Skin epidermis (tissue), 12 donors: ENCODE measurements around the gene NFATC1.
"Not testable (repeated sequence)": the region's sequence is repeated elsewhere in the genome, so short reads cannot be mapped to it uniquely, and the experiment has no call there.

Source experiments
- H3K27ac ChIP-seq, 21 experiments: fragments of 200-600 bp; sonication (generic) in 11 of 21; one replicate each; pipeline ENCODE4 v1.5.0; 2020; ENCODE audit warnings: mild to moderate bottlenecking in 3 of 21, inconsistent platforms in 2 of 21, moderate library complexity in 2 of 21
- H3K4me3 ChIP-seq, 7 experiments: fragments of 200-600 bp; sonication (generic) in 2 of 7; one replicate each; pipeline ENCODE4 v1.5.0; 2020; ENCODE audit warnings: inconsistent platforms in 2 of 7, mild to moderate bottlenecking in 2 of 7, moderate library complexity in 1 of 7

Gene NFATC1

DNA sequence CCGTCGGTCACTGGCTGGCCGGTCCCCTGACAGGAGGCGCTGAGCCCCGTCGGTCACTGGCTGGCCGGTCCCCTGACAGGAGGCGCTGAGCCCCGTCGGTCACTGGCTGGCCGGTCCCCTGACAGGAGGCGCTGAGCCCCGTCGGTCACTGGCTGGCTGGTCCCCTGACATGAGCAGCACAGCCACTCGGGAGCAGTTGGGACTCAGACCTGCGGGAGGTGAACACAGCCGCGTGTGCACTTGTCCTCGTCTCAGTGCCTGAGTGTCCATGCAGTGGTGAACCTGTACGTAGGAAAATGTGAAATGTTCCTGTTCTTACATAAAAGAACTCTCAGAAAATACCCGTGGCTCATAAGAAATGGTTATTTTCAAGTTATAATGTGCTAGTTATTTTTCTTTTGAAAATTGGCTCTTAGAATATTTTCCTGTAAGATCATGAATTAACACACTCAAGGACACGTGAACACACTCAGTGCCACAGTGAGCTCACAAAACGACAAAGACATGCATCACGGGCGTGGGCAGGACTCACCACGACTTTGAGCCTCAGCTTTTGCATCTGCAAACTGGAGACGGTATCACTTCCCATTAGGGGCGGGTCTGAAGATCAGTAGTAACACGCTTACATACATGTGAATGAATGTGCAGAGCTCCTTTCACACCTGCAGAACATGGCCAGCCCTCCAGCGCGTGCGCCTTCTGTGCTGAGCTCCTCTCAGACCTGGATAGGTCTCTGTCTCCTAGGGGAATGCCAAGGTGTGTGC lies 21.1 kb upstream of the NFATC1 start:
- Histone ChIP-seq H3K4me3 (no peak overlapping the region), H3K27ac (no peak overlapping the region)

DNA sequence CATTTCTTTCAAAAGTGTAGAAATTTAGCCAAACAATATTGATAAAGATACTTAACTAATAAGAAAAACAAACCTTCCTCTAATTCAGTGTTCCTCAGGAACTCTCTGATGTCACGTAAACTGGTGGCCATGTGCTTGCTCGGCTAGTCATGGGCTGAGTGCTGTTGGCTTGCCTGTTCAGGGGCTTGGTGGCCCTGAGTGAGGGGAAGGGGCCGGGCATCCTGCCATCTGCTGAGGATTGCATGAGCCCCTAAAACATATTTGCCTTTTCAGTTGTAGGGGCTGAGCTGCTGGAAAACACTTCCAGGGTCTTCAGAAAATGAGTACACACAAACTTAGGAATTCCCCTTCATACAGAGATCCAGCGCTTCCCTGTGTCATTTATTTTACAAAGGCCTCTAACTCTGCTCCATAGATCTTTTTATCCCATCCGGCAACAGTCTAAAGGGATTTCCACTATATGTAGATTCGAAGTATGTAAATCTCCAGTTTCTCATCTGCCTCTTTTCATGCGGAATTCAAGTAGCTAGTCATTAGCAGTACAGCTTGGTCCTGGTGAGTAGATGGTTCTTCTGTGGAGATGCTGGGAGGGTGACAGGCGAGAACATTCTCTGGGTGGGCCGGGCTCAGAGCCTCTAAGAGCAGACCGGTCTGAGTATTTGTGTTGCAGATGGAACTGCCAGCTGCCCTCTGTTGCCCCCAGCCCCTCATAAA lies 20.1 kb upstream of the NFATC1 start:
- H3K4me3 ChIP-seq, result no peak overlapping the region
- H3K27ac ChIP-seq, result no peak overlapping the region

DNA sequence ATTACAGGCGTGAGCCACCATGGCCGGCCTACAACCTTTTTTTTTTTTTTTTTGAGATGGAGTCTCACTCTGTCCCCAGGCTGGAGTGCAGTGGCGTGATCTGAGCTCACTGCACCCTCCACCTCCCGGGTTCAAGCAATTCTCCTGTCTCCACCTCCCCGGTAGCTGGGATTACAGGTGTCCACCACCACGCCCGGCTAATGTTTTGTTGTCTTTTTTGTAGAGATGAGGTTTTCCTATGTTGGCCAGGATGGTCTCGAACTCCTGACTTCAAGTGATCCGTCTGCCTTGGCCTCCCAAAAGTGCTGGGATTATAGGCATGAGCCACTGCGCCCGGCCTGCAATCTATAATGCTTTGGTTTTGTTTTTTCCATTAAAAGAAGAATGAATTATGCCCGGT lies 19.1 kb upstream of the NFATC1 start:
- H3K27ac ChIP-seq, H3K4me3 ChIP-seq: not testable (repeated sequence)

DNA sequence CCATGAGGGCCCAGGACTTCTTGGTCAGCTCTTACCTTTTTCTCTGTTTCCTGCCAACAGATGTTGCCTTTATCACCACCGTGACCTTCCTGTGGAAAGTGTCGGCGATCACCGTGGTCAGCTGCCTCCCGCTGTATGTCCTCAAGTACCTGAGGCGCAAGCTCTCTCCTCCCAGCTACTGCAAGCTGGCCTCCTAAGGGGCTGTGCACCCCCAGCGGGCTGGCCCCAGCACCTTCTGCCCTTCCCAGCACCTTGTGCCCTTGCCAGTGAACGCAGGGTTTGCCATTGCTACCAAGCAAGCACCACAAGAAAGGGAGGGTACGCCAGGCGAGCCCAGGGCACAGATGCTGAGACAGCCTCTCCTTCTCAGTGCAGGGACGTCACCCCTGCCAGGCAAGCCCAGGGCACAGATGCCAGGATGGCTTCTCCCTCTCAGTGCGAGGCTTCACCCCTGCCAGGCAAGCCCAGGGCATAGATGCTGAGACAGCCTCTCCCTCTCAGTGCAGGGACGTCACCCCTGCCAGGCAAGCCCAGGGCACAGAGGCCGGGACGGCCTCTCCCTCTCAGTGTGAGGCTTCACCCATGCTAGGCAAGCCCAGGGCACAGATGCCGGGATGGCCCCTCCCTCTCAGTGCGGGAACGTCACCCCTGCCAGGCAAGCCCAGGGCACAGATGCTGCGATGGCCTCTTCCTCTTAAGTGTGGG lies 18.4 kb upstream of the NFATC1 start:
- Histone ChIP-seq H3K27ac (no peak overlapping the region), H3K4me3 (no peak overlapping the region)

DNA sequence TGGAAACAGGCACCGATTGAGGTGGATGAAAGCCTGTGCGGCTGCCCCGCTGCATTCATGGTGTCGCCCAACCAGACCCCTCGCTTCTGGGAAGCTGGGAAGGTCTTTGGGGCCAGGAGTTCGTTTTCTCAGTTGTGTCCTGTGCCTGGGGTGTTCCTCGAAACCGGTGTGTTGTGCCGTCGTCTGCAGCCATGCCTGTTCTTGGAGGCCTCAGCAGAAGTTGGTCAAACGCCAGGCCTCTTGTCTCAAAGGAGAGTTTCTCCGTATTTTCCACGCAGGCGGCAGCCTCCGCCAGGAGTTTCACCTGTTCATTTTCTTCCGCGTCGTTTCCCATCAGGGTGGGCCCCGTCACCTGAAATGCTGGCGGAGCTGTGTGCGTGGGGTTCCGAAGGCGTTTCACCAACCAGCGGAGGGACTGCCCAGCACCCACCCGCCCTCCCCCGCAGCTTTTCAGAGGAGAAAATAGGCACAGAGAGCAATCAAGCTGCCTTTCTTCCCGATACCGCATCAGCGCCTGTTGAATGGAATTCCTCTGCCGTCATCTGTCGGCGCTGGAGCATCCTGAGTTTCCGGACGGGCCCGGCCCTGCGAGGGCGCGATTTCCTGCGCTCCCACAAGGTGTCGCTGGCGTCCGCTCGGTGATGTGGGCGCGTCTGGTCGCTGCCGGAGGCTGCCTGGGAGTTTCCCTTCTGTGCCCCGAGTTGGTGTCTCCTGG lies 17.0 kb upstream of the NFATC1 start:
- Histone ChIP-seq H3K4me3 (no peak overlapping the region), H3K27ac (no peak overlapping the region)

DNA sequence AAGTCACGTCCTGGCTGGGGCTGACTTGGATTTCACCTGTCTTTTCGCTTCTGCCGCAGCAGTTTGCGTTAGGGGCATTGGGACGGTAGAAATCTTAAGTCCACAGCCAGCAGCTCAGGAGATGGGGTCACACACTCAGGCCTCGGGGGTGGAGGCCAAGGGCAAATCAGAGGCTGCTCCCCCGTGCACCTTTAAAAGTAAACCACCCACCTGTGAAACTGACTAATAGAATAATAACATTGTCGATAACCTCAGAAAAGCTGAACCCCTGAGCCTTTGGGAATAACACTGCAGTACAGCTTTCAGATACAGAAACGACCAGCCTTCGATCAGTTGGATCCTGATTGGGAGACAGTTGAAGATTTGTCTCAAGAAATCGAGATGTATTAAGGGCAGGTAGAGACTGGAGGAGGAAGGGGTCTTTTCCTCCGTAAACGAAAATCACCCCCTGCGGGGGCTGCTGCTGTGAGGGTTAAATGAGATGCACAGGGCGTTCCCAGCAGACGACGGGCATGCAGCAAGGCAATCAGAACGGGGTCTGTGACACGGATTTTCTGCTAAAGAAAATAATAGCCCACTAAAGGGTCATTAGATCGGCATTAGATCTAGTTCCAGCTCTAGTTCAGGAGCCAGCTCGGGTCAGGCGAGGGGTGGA lies 16.4 kb upstream of the NFATC1 start:
- no peak overlapping the region for H3K4me3 ChIP-seq
- no peak overlapping the region for H3K27ac ChIP-seq

GRCh38 chr18:79379931-79380815 lies 15.6 kb upstream of the NFATC1 start:
- H3K27ac ChIP-seq, result no peak overlapping the region

DNA sequence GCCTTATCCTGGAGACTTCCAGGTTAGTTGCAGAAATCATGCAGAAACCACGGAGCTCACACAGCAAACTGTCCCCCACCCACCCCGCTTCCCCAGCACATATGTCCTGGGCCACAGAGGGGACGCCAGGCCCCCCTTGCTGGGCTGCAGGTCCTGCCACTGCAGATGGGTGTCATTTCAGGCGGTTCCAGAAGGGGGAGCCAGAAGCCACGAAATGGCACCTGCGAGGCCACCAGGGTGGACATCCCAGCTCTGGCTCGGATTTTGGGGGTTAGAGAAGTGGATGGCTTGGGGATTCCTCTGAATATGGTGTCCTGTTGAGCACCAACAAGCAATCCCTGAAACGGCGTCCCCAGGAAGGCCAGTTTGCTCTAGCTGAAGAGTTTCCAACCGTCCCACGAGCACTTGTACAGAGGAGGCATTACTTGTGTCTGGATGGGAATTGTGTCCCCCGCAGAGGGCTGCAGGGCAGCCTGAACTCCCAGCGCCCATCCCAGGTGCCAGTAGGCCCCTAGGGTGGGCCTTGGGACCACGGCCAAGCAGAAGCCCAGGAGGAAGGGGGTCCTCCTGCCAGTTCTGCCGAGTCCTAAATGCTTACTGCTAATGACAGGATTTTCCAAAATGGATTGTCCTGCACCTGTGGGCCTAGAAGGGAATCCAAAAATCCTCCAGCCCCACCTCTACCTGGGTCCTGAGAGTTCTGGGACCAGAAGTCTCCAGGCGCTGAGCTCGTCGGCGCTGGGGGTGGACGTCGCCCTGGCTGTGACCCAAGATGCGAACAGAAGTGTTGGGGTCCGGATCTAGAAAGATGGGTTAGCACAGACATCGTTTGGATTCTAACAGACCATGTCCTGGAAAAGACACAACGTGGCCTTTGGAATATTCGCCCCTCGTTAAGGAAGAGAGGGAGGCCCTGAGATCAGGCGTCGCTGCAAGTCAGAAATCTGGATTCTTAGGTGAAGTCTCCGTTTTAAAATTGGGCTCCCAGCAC lies 14.6 kb upstream of the NFATC1 start:
- H3K4me3 ChIP-seq, result no peak overlapping the region
- H3K27ac ChIP-seq, result no peak overlapping the region

More at GRCh38 chr18:79379931-79380815, 15.6 kb upstream of the NFATC1 start:
- no peak overlapping the region for H3K4me3 ChIP-seq

DNA sequence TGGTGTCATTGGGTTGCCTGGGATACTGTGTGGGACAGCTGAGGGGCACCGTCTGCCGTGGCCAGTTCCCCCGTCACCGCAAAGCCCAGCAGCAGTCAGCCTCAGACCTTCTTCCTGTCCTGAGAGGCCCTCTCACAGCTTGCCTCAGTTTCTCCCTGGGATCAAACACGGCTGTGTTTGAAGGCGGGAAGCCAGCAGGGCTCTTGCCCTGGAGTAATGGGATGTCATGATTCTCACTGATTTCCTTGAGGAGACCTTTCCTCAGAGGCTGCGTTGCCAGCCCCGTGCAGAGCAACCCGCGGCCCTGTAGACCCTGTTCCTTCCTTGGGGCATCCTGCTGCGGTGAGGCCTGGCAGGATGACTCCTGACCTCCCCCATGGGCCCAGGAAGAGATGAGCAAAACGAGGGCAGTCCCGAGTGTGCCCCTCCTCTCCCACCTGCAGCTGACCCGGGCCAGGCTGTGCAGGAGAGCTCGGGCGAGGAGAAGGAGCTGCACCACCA lies 13.9 kb upstream of the NFATC1 start:
- H3K4me3 ChIP-seq, result no peak overlapping the region
- H3K27ac ChIP-seq, result no peak overlapping the region

DNA sequence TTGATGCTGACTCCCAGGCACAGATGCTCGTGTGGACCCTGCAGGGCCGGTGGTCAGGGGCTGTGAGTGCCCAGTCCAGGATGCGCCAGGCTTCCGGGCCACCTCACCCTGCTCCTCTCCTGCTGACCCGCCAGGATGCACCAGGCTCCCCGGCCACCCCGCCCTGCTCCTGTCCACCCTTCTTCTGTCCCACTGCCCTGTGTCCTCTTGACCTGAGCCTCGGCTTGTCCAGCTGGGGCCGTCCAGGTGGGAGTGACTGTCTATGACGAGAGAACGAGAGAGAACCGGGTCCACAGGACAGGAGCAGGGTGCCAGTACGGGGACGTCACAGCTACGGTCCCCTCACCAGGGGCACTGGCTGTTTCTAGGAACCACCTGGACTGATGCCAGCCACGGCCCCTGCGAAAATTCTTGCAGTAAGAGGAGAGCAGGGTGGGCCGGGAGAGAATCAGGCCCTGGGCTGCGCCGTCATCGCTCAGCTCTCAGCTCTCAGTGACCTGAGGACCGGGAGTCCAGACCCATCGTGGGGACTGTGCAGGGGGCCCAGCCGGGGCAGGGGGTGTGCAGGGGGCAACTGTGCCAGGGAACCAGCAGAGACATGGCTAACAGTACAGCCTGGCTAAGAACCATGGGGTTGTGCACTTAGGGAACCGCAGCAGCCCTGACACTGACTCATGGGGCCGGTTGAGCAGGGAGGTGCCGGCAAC lies 12.9 kb upstream of the NFATC1 start:
- Histone ChIP-seq H3K27ac (no peak overlapping the region), H3K4me3 (no peak overlapping the region)

- no peak overlapping the region for H3K4me3 ChIP-seq
- H3K27ac ChIP-seq, result no peak overlapping the region
These were observed 12.2 kb upstream of the NFATC1 start for GRCh38 chr18:79383388-79384056.

DNA sequence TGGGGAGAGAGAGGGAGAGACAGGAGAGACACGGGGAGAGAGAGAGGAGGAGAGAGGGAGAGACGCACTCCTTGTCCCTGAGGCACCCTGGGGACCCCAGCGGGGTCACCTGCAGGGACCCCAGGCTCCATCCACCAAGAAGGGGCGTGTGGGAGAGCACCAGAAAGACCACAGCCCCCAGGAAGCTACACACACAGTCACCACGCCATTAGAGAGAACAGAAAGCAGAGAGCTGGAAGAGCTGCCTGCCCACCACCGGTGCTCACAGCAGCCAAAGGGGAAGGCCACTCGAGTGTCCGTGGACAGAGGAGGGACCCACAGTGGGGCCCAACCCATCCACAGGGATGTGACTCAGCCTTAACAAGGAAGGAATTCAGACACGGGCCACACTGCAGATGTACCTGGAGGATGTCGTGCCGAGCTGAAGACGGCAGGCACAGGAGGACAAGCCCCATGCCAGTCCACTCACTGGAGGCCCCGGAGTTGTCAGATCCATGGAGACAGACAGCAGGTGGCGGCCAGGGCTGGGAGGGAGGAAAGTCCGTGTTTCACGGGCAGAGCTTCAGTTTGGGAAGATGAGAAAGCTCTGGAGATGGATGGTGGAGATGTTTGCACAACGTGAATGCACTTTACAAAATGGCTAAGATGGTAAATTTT lies 11.5 kb upstream of the NFATC1 start:
- no peak overlapping the region for H3K4me3 ChIP-seq
- H3K27ac ChIP-seq, result no peak overlapping the region

- Histone ChIP-seq H3K27ac (no peak overlapping the region), H3K4me3 (no peak overlapping the region)
These were observed 10.9 kb upstream of the NFATC1 start for GRCh38 chr18:79384834-79385233.

DNA sequence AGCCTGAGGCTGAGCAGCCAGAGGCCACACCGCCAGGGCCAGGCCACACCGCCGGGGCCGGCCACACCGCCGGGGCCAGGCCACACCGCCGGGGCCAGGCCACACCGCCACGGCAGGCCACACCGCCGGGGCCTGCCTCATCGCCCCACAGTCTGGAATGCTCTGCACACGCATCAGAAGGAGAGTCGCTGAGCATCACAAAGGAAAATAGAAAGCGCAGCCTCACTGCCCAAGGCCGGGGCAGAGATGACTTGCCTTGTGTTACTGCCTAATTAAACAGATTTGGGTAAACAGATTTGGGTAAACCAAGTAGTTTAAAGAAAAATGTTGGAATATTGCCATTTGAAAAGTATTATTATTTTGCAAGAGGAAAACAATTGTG lies 10.4 kb upstream of the NFATC1 start:
- Histone ChIP-seq H3K4me3 (no peak overlapping the region), H3K27ac (no peak overlapping the region)

- H3K27ac ChIP-seq, result no peak overlapping the region
- H3K4me3 ChIP-seq, result no peak overlapping the region
These were observed 9.9 kb upstream of the NFATC1 start for GRCh38 chr18:79385708-79386341.
